Lower leg skin (tissue), 3 donors: Measurements from ENCODE around the gene RNF113B.

Source experiments
- POLR2A ChIP-seq, 2 donors: fragments of 450-650 bp; IDR thresholded peaks; one replicate each; pipeline ENCODE4 v1.6.1; 2016 to 2017; ENCODE audit warnings: antibody characterized with exemption in 2 of 2, mild to moderate bottlenecking in 1 of 2, moderate library complexity in 1 of 2
- TF ChIP-seq, protein P1 (sequence below), 3 donors: fragments of 450-650 bp; IDR thresholded peaks; one replicate each; pipeline ENCODE4 v1.5.1; 2016; ENCODE audit warnings: antibody characterized with exemption in 3 of 3, mild to moderate bottlenecking in 3 of 3, moderate library complexity in 2 of 3

DNA sequence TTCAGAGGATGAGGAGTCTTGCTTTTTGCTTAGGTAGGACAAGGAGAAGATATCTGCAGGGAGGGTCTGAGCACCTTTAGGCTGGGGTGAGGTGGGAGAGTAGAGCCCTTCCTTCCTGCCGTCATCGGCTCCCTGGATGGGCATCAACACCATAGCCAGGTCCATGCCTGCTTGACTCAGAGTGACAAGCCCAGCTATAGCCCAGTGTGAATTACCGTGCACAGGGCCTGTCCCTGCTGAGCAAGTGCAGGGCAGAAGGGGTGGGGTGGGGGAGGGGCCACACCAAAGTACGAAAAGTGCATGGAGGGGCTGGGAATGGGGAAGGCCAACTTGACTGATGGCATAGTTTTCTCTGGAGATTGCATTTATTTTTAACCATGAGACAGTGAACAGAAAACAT is 30.3 kb upstream of the RNF113B start:
- TF ChIP-seq, protein P1, sequence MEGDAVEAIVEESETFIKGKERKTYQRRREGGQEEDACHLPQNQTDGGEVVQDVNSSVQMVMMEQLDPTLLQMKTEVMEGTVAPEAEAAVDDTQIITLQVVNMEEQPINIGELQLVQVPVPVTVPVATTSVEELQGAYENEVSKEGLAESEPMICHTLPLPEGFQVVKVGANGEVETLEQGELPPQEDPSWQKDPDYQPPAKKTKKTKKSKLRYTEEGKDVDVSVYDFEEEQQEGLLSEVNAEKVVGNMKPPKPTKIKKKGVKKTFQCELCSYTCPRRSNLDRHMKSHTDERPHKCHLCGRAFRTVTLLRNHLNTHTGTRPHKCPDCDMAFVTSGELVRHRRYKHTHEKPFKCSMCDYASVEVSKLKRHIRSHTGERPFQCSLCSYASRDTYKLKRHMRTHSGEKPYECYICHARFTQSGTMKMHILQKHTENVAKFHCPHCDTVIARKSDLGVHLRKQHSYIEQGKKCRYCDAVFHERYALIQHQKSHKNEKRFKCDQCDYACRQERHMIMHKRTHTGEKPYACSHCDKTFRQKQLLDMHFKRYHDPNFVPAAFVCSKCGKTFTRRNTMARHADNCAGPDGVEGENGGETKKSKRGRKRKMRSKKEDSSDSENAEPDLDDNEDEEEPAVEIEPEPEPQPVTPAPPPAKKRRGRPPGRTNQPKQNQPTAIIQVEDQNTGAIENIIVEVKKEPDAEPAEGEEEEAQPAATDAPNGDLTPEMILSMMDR (IDR thresholded peaks at IDR 0.05) = no peak
- no peak for TF ChIP-seq POLR2A (IDR thresholded peaks at IDR 0.05)
